ENCODE measurements around the gene RRAD.

DNA sequence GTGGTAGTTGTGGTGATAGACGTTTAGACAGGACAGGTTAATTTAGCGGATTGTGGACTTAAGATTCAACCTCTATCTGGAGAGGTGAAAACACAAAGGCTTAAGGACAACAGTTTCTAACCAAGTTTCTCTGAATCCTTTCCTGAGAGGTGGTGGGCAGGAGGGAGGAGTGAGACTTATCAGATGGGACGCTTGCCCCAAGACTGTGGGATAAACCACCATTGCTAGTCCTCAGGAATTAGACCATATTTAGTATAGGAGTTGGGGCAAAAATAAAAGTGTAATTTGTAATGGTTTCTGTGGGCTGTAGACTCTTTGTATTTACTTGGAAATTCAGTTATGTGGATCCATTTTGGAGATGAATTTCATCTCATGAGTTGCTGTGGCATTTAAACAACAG, 38.4 kb downstream of the RRAD start:
- no peak for TF ChIP-seq CTCF (IDR thresholded peaks at IDR 0.05; ENCODE audit: poor library complexity, severe bottlenecking)
- no peak for TF ChIP-seq SMC3 (conservative IDR thresholded peaks at IDR 0.05; ENCODE audit: poor library complexity)
- no peak for TF ChIP-seq POLR2AphosphoS5 (IDR thresholded peaks at IDR 0.05)
